ENCODE data around the gene RPAIN. TPM values are rescaled to one million over a fixed set of nuclear protein-coding genes. Genes with fewer than 3 reads are reported as not detected.

RPAIN gene
- total and polyA plus RNA-seq, 10 of the 15 experiments (the other 5 are each of a cell fraction or from before 2014, with no cell fraction given) = 45.8 to 109 (median 70.5) TPM

GRCh38 chr17:5419959-5420653, at the start of gene RPAIN (continued):
- TF ChIP-seq ZBTB40 (IDR thresholded peaks at IDR 0.05; ENCODE audit: borderline replicate concordance) = peak; percentile 62; the same call in 1 of the 2 replicates
- no peak; the same call in 1 of the 2 replicates for TF ChIP-seq CHD2 (IDR thresholded peaks at IDR 0.05; ENCODE audit: borderline replicate concordance, low read depth, low read length)
- 0 out of 2 replicates have a peak, but pooled peaks have one; percentile 95 for TF ChIP-seq RELB (IDR thresholded peaks at IDR 0.05; ENCODE audit: low read depth)
- TF ChIP-seq SUPT20H (IDR thresholded peaks at IDR 0.05; ENCODE audit: borderline replicate concordance, control insufficient read depth, low read depth, low read length) = no peak

GRCh38 chr17:5370411-5370810, 49.6 kb upstream of the RPAIN start:
- in situ Hi-C loops (cut with MboI) (no loop called here), intact Hi-C loops (cut with micrococcal nuclease; ENCODE audit: unreplicated experiment) (no loop called here)
- Histone ChIP-seq H3K9me3 (replicated peaks; ENCODE audit: control insufficient read depth, insufficient read depth, low read length) (no peaks in the 10 kb centered on the region), H3K79me2 (ENCODE audit: control insufficient read depth, insufficient read depth, low read length) (no peaks in the 10 kb centered on the region), H3K27me3 (replicated peaks in 1 of 2; ENCODE audit: control insufficient read depth in 2 of 2, insufficient read depth in 2 of 2, low read length in 1 of 2) (no peaks in the 10 kb centered on the region), H3K4me2 (ENCODE audit: control insufficient read depth, insufficient read depth) (no peak overlapping the region), H3K4me3 (no peak overlapping the region), H3K9ac (ENCODE audit: control insufficient read depth, insufficient read depth, low read length) (no peak overlapping the region), H2AFZ (ENCODE audit: control insufficient read depth, low read depth, low read length) (no peak overlapping the region), H3K27ac (ENCODE audit: control insufficient read depth, insufficient read depth) (no peak overlapping the region), H4K20me1 (ENCODE audit: control insufficient read depth, insufficient read depth) (no peaks in the 10 kb centered on the region), H3K4me1 (ENCODE audit: control insufficient read depth, insufficient read depth, low read length) (no peaks in the 10 kb centered on the region; the same call in 1 of the 2 replicates), H3K36me3 (ENCODE audit: control insufficient read depth in 2 of 2, insufficient read depth in 2 of 2, low read length in 1 of 2) (peaks cover 9 to 34% of the 10 kb centered on the region in 2 experiments)
- ChIA-PET CTCF (no interaction called here), RAD21 (ENCODE audit: unreplicated experiment) (interaction anchor here (1.3 kb wide), 1 partner anchor 85 kb away, joined by 3 read pairs; no protein-coding TSS in a partner anchor), SMC1A (ENCODE audit: uncharacterized antibody, unreplicated experiment) (interaction anchor here (0.6 kb wide), 1 partner anchor 12 kb away, joined by 3 read pairs; no protein-coding TSS in a partner anchor), POLR2A (no interaction called here)
- ATAC-seq (no peak), DNase-seq (ENCODE audit: low read depth, low spot score) (no peak), FAIRE-seq (no peak)
- BruUV-seq (replicated peaks) = no TSS peak
- WGBS (ENCODE audit: insufficient coverage, insufficient replicate concordance, low lambda C conversion rate, missing lambda C conversion rate) = 73% methylated on average over 4 of the region's 4 CpGs
- TF ChIP-seq NR2F1 (conservative IDR thresholded peaks at IDR 0.05) (no peak), IRF5 (IDR thresholded peaks at IDR 0.05; ENCODE audit: borderline replicate concordance) (no peak), SREBF1 (IDR thresholded peaks at IDR 0.05; ENCODE audit: low read length) (no peak), MEF2B (IDR thresholded peaks at IDR 0.05; ENCODE audit: partially characterized antibody, poor library complexity, severe bottlenecking) (no peak), MAX (IDR thresholded peaks at IDR 0.05; ENCODE audit: low read depth, low read length) (no peak), MTA2 (IDR thresholded peaks at IDR 0.05; ENCODE audit: low read depth) (no peak), CEBPB (IDR thresholded peaks at IDR 0.05; ENCODE audit: borderline replicate concordance in 1 of 2, low read depth in 2 of 2, low read length in 2 of 2) (no peak), RB1 (IDR thresholded peaks at IDR 0.05; ENCODE audit: borderline replicate concordance) (no peak), MYB (IDR thresholded peaks at IDR 0.05; ENCODE audit: borderline replicate concordance, low read depth, low read length) (no peak)
